ENCODE data around the gene RPS3. TPM values are rescaled to one million over a fixed set of nuclear protein-coding genes. Genes with fewer than 3 reads are reported as not detected.

Gene RPS3
- 1,000 to 10,000 TPM in 1 of 2 donors, 100 to 1,000 TPM in 1; 654 to 1,470 TPM for total RNA-seq

GRCh38 chr11:75399344-75400145 lies at the start of gene RPS3:
TSS of gene RPS3 (plus strand) at chr11:75399518. CDS start at chr11:75399548, 30 bp downstream.

GRCh38 chr11:75351541-75351790 lies 47.9 kb upstream of the RPS3 start, which contains the start of gene ARRB1:
TSS of gene ARRB1 (minus strand) at chr11:75351661. CDS start at chr11:75351607, 54 bp downstream.

GRCh38 chr11:75432911-75433321 lies 33.6 kb downstream of the RPS3 start, which contains the start of gene KLHL35:
TSS of gene KLHL35 (minus strand) at chr11:75433203. CDS start at chr11:75430629, 2,574 bp downstream.

Small RNAs within 50 kb of the gene (small RNA-seq; reads per million reads assigned to genes)
- gene SNORD15A (0 reads per million in 2 donors), gene SNORD15B (2,028 to 4,311 reads per million in 2 donors)

Other genes with a start within 250 kb of the RPS3 start
- 10 to 100 TPM in 1 of 2 donors, 1 to 10 TPM in 1; 5.3 to 86.4 TPM for gene SLCO2B1, start 248.4 kb upstream of the RPS3 start, total RNA-seq
- gene TPBGL, start 158.7 kb upstream of the RPS3 start, total RNA-seq = 1 to 10 TPM in 1 of 2 donors, under 1 TPM in 1; 0.33 to 1.0 TPM
- 10 to 100 TPM; 30.6 to 48.0 TPM for gene ARRB1, start 47.9 kb upstream of the RPS3 start, total RNA-seq
- gene KLHL35, start 33.7 kb downstream of the RPS3 start, total RNA-seq = 1 to 10 TPM in 1 of 2 donors, under 1 TPM in 1; 1.00 to 2.4 TPM
- 1 to 10 TPM; 3.7 to 10.0 TPM for gene GDPD5, start 126.4 kb downstream of the RPS3 start, total RNA-seq
- 100 to 1,000 TPM; 170 to 324 TPM for gene SERPINH1, start 162.7 kb downstream of the RPS3 start, total RNA-seq

All from melanocyte of skin (primary cell).